Measurements from ENCODE around the gene NECAB3.

DNA sequence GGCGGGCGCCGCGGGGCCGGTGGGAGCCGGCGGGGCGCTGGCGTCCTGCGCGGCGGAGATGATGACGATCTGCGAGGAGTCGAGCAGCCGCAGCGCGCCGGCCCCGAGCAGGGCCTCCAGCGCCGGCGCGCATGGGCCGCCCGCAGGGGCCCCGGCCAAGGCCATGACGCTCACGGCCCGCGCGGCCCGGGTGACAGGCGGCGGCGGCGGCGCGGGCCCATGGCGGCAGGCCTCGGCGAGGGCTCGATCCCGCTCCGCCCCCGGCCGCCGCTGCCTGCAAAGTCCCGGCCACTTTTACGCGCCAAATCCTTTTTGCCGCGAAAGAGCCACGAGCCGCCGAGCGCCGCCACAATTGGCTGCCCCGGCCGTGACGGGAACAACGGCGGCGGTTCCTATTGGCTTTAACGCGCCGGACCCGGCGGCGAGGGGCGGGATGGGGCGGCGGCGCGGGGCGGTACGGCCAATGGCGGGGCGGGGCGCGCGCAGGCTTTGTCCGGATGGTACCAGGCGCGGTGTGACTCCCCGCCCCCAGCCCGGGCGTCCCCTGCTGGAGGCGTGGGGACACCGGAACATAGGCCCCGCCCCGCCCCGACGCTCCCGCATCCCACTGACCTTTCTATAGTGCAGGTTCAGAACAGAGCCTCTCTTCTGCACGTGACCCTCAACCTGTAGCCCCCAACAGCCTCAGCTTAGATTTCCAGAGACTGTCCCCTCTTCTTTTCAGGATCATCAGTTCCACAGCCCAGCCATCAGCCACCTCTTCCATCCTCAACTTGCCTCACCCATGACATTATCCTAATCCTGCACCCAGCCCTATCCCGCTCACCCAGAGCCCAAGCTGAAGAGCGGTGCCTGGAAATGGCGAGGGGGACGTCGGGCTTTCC is 12.1 kb upstream of the NECAB3 start, which contains the start of gene E2F1:
- TF ChIP-seq, protein P1, sequence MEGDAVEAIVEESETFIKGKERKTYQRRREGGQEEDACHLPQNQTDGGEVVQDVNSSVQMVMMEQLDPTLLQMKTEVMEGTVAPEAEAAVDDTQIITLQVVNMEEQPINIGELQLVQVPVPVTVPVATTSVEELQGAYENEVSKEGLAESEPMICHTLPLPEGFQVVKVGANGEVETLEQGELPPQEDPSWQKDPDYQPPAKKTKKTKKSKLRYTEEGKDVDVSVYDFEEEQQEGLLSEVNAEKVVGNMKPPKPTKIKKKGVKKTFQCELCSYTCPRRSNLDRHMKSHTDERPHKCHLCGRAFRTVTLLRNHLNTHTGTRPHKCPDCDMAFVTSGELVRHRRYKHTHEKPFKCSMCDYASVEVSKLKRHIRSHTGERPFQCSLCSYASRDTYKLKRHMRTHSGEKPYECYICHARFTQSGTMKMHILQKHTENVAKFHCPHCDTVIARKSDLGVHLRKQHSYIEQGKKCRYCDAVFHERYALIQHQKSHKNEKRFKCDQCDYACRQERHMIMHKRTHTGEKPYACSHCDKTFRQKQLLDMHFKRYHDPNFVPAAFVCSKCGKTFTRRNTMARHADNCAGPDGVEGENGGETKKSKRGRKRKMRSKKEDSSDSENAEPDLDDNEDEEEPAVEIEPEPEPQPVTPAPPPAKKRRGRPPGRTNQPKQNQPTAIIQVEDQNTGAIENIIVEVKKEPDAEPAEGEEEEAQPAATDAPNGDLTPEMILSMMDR (IDR thresholded peaks at IDR 0.05) = peak; percentile 33
- TF ChIP-seq EZH2 (IDR thresholded peaks at IDR 0.05; ENCODE audit: borderline replicate concordance, insufficient read depth, low read depth, low read length, poor library complexity, severe bottlenecking) = no peak

Data from B cell (primary cell).